ENCODE measurements around the gene ARL5A. TPM values are rescaled to one million over a fixed set of nuclear protein-coding genes. Genes with fewer than 3 reads are reported as not detected.

Gene ARL5A
- total and polyA plus RNA-seq, 2 donors (not counting 3 experiments of a cell fraction or from before 2014, with no cell fraction given), result 25.8 to 73.2 TPM

Other genes starting within 250 kb of the ARL5A start
- 1.8 and 3.6 TPM in 2 replicates for gene NEB, start 93.9 kb downstream of the ARL5A start, total RNA-seq
- gene NEB, start 93.9 kb downstream of the ARL5A start, polyA plus RNA-seq, result 0.84 and 0.94 TPM in 2 replicates